Measurements from ENCODE around the gene CD300LG. TPM values are rescaled to one million over a fixed set of nuclear protein-coding genes. Genes with fewer than 3 reads are reported as not detected.
"Not testable (repeated sequence)": the region's sequence is repeated elsewhere in the genome, so short reads cannot be mapped to it uniquely, and the experiment has no call there.

The CD300LG gene
- polyA plus RNA-seq, 3 donors = 0.93 to 1.4 (median 0.94) TPM

GRCh38 chr17:43823350-43824084 is 23.5 kb upstream of the CD300LG start:
- DNase-seq (ENCODE audit: low read depth in 3 of 3, low spot score in 2 of 3) = no peak

GRCh38 chr17:43825567-43825966 is 21.4 kb upstream of the CD300LG start:
- DNase-seq (ENCODE audit: low read depth in 3 of 3, low spot score in 2 of 3) = no peak

- no peak for DNase-seq (ENCODE audit: low read depth in 3 of 3, low spot score in 2 of 3)
Observed at GRCh38 chr17:43826206-43826605, 20.8 kb upstream of the CD300LG start.

- no peak for DNase-seq (ENCODE audit: low read depth in 3 of 3, low spot score in 2 of 3)
Observed at GRCh38 chr17:43827596-43827995, 19.4 kb upstream of the CD300LG start.

- DNase-seq (ENCODE audit: low read depth in 3 of 3, low spot score in 2 of 3) = no peak
Observed at GRCh38 chr17:43829738-43830137, 17.2 kb upstream of the CD300LG start.

GRCh38 chr17:43830510-43831140 is 16.4 kb upstream of the CD300LG start:
- no peak for DNase-seq (ENCODE audit: low read depth in 3 of 3, low spot score in 2 of 3)

GRCh38 chr17:43831633-43832032 is 15.3 kb upstream of the CD300LG start:
- no peak for DNase-seq (ENCODE audit: low read depth in 3 of 3, low spot score in 2 of 3)

- DNase-seq (ENCODE audit: low read depth in 3 of 3, low spot score in 2 of 3) = no peak
Observed at GRCh38 chr17:43832168-43832975, 14.6 kb upstream of the CD300LG start.

GRCh38 chr17:43832976-43833829 is 13.8 kb upstream of the CD300LG start, which contains the start of gene MPP3:
Gene MPP3, minus strand, starts transcription at chr17:43833146. Its CDS starts 1,240 bp downstream, at chr17:43831906.
- peak in 2 of 3 donors; percentile 36 to 55 for DNase-seq (ENCODE audit: low read depth in 3 of 3, low spot score in 2 of 3)

GRCh38 chr17:43834106-43834505 is 12.9 kb upstream of the CD300LG start:
- DNase-seq (ENCODE audit: low read depth in 3 of 3, low spot score in 2 of 3) = no peak

GRCh38 chr17:43839670-43840108 is 7.3 kb upstream of the CD300LG start:
- no peak for DNase-seq (ENCODE audit: low read depth in 3 of 3, low spot score in 2 of 3)

GRCh38 chr17:43840814-43841213 is 6.2 kb upstream of the CD300LG start:
- no peak for DNase-seq (ENCODE audit: low read depth in 3 of 3, low spot score in 2 of 3)

- DNase-seq (ENCODE audit: low read depth in 3 of 3, low spot score in 2 of 3) = no peak
Observed at GRCh38 chr17:43841282-43841681, 5.7 kb upstream of the CD300LG start.

- DNase-seq (ENCODE audit: low read depth in 3 of 3, low spot score in 2 of 3) = not testable (repeated sequence)
Observed at GRCh38 chr17:43842091-43842974, 4.6 kb upstream of the CD300LG start.

- no peak for DNase-seq (ENCODE audit: low read depth in 3 of 3, low spot score in 2 of 3)
Observed at GRCh38 chr17:43842975-43843325, 4.0 kb upstream of the CD300LG start.

GRCh38 chr17:43844241-43844640 is 2.7 kb upstream of the CD300LG start:
- no peak for DNase-seq (ENCODE audit: low read depth in 3 of 3, low spot score in 2 of 3)

- DNase-seq (ENCODE audit: low read depth in 3 of 3, low spot score in 2 of 3) = no peak
Observed at GRCh38 chr17:43845766-43846165, 1.2 kb upstream of the CD300LG start.

GRCh38 chr17:43846221-43846712 is 709 bp upstream of the CD300LG start:
- peak in 1 of 3 donors; percentile 46 for DNase-seq (ENCODE audit: low read depth in 3 of 3, low spot score in 2 of 3)

GRCh38 chr17:43848601-43849000 is 1.6 kb downstream of the CD300LG start:
- no peak for DNase-seq (ENCODE audit: low read depth in 3 of 3, low spot score in 2 of 3)

Measured in right renal cortex interstitium (tissue), 3 donors.